ENCODE results near the gene PRKG1.

Gene PRKG1

DNA sequence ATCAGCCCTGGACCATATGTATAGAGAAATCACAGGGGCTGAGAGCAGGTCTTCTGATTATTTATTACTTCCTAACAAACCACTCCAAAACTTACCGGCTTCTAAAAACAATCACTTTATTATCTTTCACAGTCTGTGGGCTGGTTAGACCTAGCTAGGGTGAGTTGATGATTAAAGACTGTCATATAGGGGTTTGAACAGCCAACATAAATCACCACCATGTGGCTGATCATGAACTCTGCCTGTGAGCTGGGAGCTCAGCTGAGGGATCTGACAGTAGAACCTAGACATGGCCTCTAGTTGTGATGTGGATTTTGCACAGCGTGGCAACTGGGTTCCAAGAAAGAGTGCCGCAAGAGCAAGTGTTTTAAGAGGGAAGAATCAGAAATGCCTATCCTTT, 319.8 kb downstream of the PRKG1 start:
- H3K27me3 ChIP-seq (replicated peaks; ENCODE audit: control insufficient read depth, insufficient read depth, low read length) = no peaks in the 10 kb centered on the region
- H3K9ac ChIP-seq (ENCODE audit: low read length) = no peak overlapping the region
- H3K4me1 ChIP-seq (ENCODE audit: control insufficient read depth, insufficient read depth, low read length) = peaks cover 31% of the 10 kb centered on the region
- no peaks in the 10 kb centered on the region for H3K9me3 ChIP-seq (ENCODE audit: control insufficient read depth, low read length)
- H3K36me3 ChIP-seq (ENCODE audit: control insufficient read depth, insufficient read depth, low read length, severe bottlenecking) = no peaks in the 10 kb centered on the region
- no peak for DNase-seq (ENCODE audit: low read depth)
- H3K4me3 ChIP-seq (ENCODE audit: low read length) = no peak overlapping the region

DNA sequence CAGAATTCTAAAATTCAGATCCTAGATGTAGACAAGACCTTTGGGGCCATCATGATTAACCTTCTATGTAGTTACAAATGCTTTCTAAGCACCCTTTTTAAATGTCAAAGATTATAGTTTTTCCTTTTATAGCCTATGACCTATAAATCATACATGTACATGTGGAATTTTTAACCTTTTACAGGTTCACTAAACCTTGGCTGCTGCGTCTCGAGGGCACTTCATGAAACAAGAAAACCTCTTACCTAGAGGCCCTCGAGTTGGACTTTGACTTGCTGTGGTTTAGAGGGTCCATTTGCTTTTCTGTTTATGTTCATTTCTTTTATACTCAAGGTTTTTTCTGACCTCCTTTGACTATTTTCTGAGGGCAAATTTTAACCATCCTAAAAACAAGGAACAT, 323.0 kb downstream of the PRKG1 start:
- Histone ChIP-seq H3K27me3 (replicated peaks; ENCODE audit: control insufficient read depth, insufficient read depth, low read length) (no peaks in the 10 kb centered on the region), H3K9ac (ENCODE audit: low read length) (no peak overlapping the region), H3K9me3 (ENCODE audit: control insufficient read depth, low read length) (no peaks in the 10 kb centered on the region), H3K36me3 (ENCODE audit: control insufficient read depth, insufficient read depth, low read length, severe bottlenecking) (no peaks in the 10 kb centered on the region), H3K4me1 (ENCODE audit: control insufficient read depth, insufficient read depth, low read length) (peaks cover 9% of the 10 kb centered on the region), H3K4me3 (ENCODE audit: low read length) (no peak overlapping the region)
- DNase-seq (ENCODE audit: low read depth) = no peak

DNA sequence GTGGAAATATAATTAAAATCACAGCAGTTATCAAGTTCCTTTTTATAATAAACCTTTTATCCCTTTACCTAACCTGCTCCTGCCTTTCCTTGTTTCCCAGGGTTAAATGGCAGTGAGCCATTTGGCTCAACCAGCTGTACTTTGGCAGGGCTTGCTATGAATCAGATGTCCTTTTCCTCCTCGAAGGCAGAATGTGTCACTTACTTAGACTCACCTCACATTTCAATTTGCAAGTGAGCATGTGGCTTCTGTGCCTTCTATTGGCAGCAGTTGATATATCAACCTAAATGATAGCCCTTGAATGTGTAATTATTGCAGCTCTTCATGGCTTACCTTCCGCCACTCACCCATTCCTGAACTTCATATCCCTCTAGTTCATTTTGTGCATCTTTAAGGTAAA, 323.4 kb downstream of the PRKG1 start:
- peak; percentile 66 for DNase-seq (ENCODE audit: low read depth)
- Histone ChIP-seq H3K9ac (ENCODE audit: low read length) (no peak overlapping the region), H3K36me3 (ENCODE audit: control insufficient read depth, insufficient read depth, low read length, severe bottlenecking) (no peaks in the 10 kb centered on the region), H3K4me3 (ENCODE audit: low read length) (no peak overlapping the region), H3K9me3 (ENCODE audit: control insufficient read depth, low read length) (no peaks in the 10 kb centered on the region), H3K4me1 (ENCODE audit: control insufficient read depth, insufficient read depth, low read length) (peaks cover 9% of the 10 kb centered on the region), H3K27me3 (replicated peaks; ENCODE audit: control insufficient read depth, insufficient read depth, low read length) (no peaks in the 10 kb centered on the region)

DNA sequence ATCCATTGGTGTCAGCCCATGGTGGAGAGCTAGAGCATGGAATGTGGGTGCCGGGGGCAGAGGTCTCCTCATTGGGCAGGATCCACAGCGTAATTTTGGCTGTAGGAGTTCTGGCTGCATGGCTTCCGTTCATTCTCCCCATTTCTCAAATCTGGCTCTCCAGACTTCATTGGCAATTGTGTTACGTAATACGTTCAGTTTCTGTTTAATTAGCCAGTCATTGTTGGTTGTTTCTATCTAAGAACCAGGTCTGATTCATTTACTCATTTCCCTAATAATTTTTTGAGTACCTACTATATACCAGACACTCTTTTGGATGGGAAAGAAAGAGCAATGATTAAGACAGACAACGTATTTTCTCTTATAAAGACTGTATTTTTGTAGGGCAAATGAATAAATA, 325.6 kb downstream of the PRKG1 start:
- H3K36me3 ChIP-seq (ENCODE audit: control insufficient read depth, insufficient read depth, low read length, severe bottlenecking) = no peaks in the 10 kb centered on the region
- no peak for DNase-seq (ENCODE audit: low read depth)
- H3K9me3 ChIP-seq (ENCODE audit: control insufficient read depth, low read length) = no peaks in the 10 kb centered on the region
- H3K4me3 ChIP-seq (ENCODE audit: low read length) = no peak overlapping the region
- peaks cover 9% of the 10 kb centered on the region for H3K4me1 ChIP-seq (ENCODE audit: control insufficient read depth, insufficient read depth, low read length)
- no peak overlapping the region for H3K9ac ChIP-seq (ENCODE audit: low read length)
- no peaks in the 10 kb centered on the region for H3K27me3 ChIP-seq (replicated peaks; ENCODE audit: control insufficient read depth, insufficient read depth, low read length)

DNA sequence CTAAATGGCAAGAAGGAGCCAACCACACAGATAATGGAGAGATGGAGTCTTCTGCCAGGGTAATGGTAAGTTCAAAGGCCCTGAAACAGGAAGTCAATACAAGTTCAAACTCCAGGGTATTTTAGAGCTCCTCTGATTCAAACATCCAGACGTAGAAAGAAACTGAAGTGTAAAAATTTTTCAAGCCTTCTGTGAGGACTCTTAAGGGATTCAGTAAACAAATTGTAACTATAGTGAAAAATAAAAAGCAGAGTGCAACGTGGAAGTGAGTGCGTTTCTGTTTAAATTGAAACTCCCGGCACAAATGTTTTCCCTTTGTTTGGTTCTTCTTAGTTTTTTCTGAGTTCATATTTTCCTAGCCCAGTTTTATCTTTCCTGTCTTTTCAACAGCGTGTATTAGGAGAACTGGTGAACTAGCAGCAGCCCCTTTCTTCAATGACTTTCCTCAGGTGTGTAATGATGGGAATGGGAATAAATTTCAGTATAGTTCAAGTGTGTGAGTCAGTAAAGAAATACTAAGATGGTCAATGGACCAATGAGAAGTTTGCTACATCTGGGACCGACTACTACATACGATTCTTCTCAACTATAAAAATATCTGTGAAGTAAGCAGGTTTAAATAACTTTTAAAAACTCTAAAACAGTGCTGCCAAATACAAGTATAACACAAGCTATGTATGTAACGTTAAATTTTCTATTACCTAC, 326.3 kb downstream of the PRKG1 start:
- Histone ChIP-seq H3K36me3 (ENCODE audit: control insufficient read depth, insufficient read depth, low read length, severe bottlenecking) (no peaks in the 10 kb centered on the region), H3K9ac (ENCODE audit: low read length) (no peak overlapping the region), H3K4me3 (ENCODE audit: low read length) (no peak overlapping the region), H3K27me3 (replicated peaks; ENCODE audit: control insufficient read depth, insufficient read depth, low read length) (no peaks in the 10 kb centered on the region), H3K4me1 (ENCODE audit: control insufficient read depth, insufficient read depth, low read length) (peaks cover 14% of the 10 kb centered on the region), H3K9me3 (ENCODE audit: control insufficient read depth, low read length) (no peaks in the 10 kb centered on the region)
- no peak for DNase-seq (ENCODE audit: low read depth)

DNA sequence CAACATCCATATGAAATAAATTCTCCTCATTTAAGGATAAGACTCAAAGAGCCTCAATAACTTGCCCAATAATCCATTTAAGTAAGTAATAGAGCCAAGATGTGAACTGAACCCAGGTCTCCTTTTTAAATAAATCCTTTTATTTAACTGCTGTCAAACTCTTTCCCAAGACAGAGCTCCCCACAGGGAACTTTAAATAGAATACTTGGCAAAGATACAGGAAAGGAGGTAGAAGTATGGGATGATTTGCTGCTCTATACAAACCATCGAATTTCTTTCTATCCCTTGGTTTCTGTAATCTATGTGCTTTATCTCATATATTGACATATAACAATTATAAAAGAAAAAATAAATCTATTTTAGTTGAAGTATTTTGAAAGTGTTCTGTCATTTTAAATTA, 329.2 kb downstream of the PRKG1 start:
- no peak overlapping the region for H3K4me3 ChIP-seq (ENCODE audit: low read length)
- H3K27me3 ChIP-seq (replicated peaks; ENCODE audit: control insufficient read depth, insufficient read depth, low read length) = no peaks in the 10 kb centered on the region
- no peaks in the 10 kb centered on the region for H3K36me3 ChIP-seq (ENCODE audit: control insufficient read depth, insufficient read depth, low read length, severe bottlenecking)

DNA sequence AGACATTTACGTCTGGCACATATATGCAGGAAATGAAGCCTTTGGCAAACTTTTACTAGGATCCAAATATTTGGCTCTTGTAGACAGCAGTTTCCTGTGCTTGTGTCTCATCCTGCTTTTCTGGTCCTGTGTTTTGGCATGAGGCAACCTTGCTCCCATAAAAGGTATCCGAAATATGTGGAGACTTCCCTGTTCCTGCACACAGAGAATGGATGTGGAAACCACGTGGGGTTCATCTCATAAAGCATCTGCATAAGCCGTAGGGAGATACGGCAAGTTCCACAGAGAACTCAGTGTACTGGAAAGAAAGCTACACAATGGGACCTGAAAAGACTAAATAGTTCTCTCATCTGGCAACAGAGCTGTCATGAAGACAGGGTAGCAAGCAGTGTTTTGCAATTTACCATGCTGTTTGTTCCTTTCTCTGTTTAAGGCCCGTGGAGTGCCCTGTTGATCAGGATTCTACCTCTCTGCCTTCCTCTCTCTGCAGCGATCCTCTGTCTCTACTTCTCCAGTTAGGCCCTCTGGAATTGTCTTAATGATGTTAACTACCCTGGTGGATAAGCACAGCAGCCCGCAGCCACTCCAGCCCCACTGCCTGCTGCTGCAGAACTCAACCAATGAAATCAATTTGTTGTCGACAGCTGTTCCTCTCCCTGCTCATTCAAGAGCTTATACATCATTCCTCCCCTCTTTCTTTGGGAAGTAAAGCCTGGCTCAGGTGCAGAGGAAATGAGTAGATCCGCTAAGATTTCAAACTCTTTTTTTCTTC, 331.5 kb downstream of the PRKG1 start:
- no peak overlapping the region for H3K9ac ChIP-seq (ENCODE audit: low read length)
- H3K4me3 ChIP-seq (ENCODE audit: low read length) = no peak overlapping the region
- no peaks in the 10 kb centered on the region for H3K9me3 ChIP-seq (ENCODE audit: control insufficient read depth, low read length)
- peaks cover 12% of the 10 kb centered on the region for H3K4me1 ChIP-seq (ENCODE audit: control insufficient read depth, insufficient read depth, low read length)
- no peaks in the 10 kb centered on the region for H3K36me3 ChIP-seq (ENCODE audit: control insufficient read depth, insufficient read depth, low read length, severe bottlenecking)
- DNase-seq (ENCODE audit: low read depth) = peak; percentile 8
- no peaks in the 10 kb centered on the region for H3K27me3 ChIP-seq (replicated peaks; ENCODE audit: control insufficient read depth, insufficient read depth, low read length)

More for the DNA sequence above, 329.2 kb downstream of the PRKG1 start:
- Histone ChIP-seq H3K9ac (ENCODE audit: low read length) (no peak overlapping the region), H3K4me1 (ENCODE audit: control insufficient read depth, insufficient read depth, low read length) (peaks cover 12% of the 10 kb centered on the region), H3K9me3 (ENCODE audit: control insufficient read depth, low read length) (no peaks in the 10 kb centered on the region)
- peak; percentile 51 for DNase-seq (ENCODE audit: low read depth)

DNA sequence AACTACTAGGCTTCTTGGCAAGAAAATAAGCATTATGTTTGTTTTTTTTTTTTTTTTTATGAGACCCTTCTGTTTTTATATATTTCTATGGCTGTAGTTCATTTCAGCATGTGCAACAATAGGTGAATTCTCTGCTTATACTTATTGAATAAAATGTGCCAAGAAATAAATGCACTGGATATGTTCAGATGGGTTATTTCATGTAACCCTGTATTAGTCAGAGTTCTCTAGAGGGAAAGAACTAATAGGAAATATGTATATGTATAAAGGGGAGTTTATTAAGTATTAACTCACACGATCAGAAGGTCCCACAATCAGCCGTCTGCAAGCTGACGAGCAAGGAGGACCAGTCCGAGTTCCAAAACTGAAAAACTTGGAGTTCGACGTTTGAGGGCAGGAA, 332.3 kb downstream of the PRKG1 start:
- Histone ChIP-seq H3K27me3 (replicated peaks; ENCODE audit: control insufficient read depth, insufficient read depth, low read length) (no peaks in the 10 kb centered on the region), H3K9me3 (ENCODE audit: control insufficient read depth, low read length) (no peaks in the 10 kb centered on the region)
- no peak for DNase-seq (ENCODE audit: low read depth)

DNA sequence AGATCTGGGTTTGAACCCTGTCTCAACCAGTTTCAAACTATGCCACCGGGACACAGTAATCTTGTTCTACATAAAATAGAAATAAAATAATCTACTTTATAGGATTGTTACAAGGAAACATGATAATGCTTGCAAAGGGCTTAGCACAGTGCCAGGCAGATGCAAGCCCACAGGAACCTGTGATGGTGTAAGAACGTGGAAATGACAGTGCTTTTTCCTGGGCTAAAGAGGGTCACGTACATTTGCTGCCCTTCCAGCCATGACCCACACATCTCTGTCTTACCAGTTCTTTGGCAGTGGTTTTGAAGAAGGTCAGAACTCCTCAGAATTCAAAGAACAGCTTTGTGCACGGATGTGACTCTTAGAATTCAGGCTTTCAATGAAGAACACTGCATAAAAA, 342.2 kb downstream of the PRKG1 start:
- H3K36me3 ChIP-seq (ENCODE audit: control insufficient read depth, insufficient read depth, low read length, severe bottlenecking) = no peaks in the 10 kb centered on the region
- no peaks in the 10 kb centered on the region for H3K27me3 ChIP-seq (replicated peaks; ENCODE audit: control insufficient read depth, insufficient read depth, low read length)
- H3K4me3 ChIP-seq (ENCODE audit: low read length) = no peak overlapping the region
- no peaks in the 10 kb centered on the region for H3K4me1 ChIP-seq (ENCODE audit: control insufficient read depth, insufficient read depth, low read length)
- H3K9ac ChIP-seq (ENCODE audit: low read length) = no peak overlapping the region
- no peaks in the 10 kb centered on the region for H3K9me3 ChIP-seq (ENCODE audit: control insufficient read depth, low read length)
- DNase-seq (ENCODE audit: low read depth) = no peak

More for the DNA sequence above, 332.3 kb downstream of the PRKG1 start:
- Histone ChIP-seq H3K4me3 (ENCODE audit: low read length) (no peak overlapping the region), H3K4me1 (ENCODE audit: control insufficient read depth, insufficient read depth, low read length) (peaks cover 12% of the 10 kb centered on the region), H3K9ac (ENCODE audit: low read length) (no peak overlapping the region), H3K36me3 (ENCODE audit: control insufficient read depth, insufficient read depth, low read length, severe bottlenecking) (no peaks in the 10 kb centered on the region)

DNA sequence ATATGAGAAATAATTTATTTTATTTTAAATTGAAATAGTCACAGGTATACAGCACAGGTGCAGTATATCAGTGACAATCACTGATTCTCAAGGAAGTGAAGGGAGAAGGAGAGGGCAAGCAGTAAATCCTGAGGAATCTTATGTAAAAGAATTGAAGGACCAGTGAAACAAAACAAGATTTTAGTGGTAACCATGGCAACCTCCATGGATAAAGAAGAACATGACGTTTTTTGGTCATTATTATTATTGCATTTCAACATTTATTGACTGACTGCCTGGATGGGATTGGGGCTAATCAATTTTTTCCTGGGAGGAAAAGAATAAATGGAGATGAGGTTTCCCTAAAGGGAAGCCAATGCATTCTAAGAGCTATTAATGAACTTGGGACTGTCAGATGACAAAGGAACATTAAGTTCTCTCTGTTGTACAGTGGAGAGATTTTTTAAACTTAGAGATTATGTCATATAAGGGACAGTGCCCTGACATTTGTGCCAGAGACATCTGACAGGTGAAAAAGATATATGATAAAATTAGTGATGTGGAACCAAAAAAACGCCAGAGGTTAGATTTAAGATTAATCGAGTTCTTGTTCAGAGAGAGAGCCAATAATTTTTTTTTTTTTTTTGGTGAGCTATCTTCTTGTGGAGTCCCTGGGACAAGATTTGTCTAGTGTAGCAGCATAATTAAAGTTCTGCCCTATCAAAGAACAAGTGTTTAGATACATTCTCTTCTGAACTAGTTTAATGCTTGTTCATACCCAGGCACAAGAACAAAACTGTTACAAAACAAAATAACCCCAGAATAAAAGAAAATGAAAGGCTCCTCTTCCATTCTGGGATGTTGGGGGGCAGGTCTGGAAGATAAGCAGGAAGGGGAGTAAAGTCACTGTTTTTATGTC, 345.2 kb downstream of the PRKG1 start:
- Histone ChIP-seq H3K4me1 (ENCODE audit: control insufficient read depth, insufficient read depth, low read length) (peaks cover 10% of the 10 kb centered on the region), H3K36me3 (ENCODE audit: control insufficient read depth, insufficient read depth, low read length, severe bottlenecking) (no peaks in the 10 kb centered on the region)

DNA sequence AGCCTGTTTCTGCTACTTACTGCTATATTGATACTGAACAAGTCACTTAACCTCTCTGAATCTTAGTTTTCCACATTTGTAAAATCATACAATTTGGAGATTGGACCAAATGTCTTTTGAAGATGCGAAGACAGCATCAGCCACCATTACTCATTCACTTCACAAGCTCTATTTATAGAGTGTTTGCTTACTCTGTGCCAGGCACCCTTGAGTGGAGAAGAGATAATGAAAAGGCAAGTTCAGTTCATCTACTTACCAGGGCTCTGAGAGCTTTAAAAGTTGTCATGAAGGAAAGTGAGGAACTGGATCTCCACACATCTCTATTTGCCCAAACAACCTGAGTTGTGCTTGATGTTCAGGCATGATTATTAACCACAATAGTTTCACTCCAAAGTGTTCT, 347.6 kb downstream of the PRKG1 start:
- Histone ChIP-seq H3K4me1 (ENCODE audit: control insufficient read depth, insufficient read depth, low read length) (peaks cover 16% of the 10 kb centered on the region), H3K9me3 (ENCODE audit: control insufficient read depth, low read length) (no peaks in the 10 kb centered on the region)

More for the DNA sequence above, 345.2 kb downstream of the PRKG1 start:
- Histone ChIP-seq H3K4me3 (ENCODE audit: low read length) (no peak overlapping the region), H3K9ac (ENCODE audit: low read length) (no peak overlapping the region), H3K9me3 (ENCODE audit: control insufficient read depth, low read length) (no peaks in the 10 kb centered on the region), H3K27me3 (replicated peaks; ENCODE audit: control insufficient read depth, insufficient read depth, low read length) (no peaks in the 10 kb centered on the region)
- no peak for DNase-seq (ENCODE audit: low read depth)

More for the DNA sequence above, 347.6 kb downstream of the PRKG1 start:
- Histone ChIP-seq H3K36me3 (ENCODE audit: control insufficient read depth, insufficient read depth, low read length, severe bottlenecking) (no peaks in the 10 kb centered on the region), H3K27me3 (replicated peaks; ENCODE audit: control insufficient read depth, insufficient read depth, low read length) (no peaks in the 10 kb centered on the region), H3K4me3 (ENCODE audit: low read length) (no peak overlapping the region), H3K9ac (ENCODE audit: low read length) (peak overlapping the region; percentile 47)
- no peak for DNase-seq (ENCODE audit: low read depth)

All from adipocyte (in vitro differentiated cells).